Measurements from ENCODE around the gene SFXN5. TPM values are rescaled to one million over a fixed set of nuclear protein-coding genes. Genes with fewer than 3 reads are reported as not detected.
A peak's percentile ranks its signal among the peaks of the same experiment; 100 is the strongest.

SFXN5 gene
- total and polyA plus RNA-seq, 5 experiments from 2014 or later = 1.7 to 20.0 (median 3.5) TPM

GRCh38 chr2:72932805-72933204 lies 138.7 kb downstream of the SFXN5 start:
- Mint-ChIP-seq H3K36me3 (peaks cover 0 to 3% (median 0%) of the 10 kb centered on the region in 3 donors), H3K9me3 (no peaks in the 10 kb centered on the region), H3K4me1 (no peaks in the 10 kb centered on the region), H3K27ac (no peak overlapping the region), H3K27me3 (peaks cover 2 to 26% (median 9%) of the 10 kb centered on the region in 5 donors), H3K4me3 (no peak overlapping the region)
- DNase-seq (no peak), ATAC-seq (no peak)
- POLR2A ChIA-PET = no interaction called here

GRCh38 chr2:72932045-72932740 lies 139.3 kb downstream of the SFXN5 start:
- no peak overlapping the region for H3K27ac Mint-ChIP-seq
- POLR2A ChIA-PET = no interaction called here

GRCh38 chr2:72931280-72931910 lies 140.1 kb downstream of the SFXN5 start:
- DNase-seq (no peak), ATAC-seq (no peak)
- POLR2A ChIA-PET = no interaction called here
- Mint-ChIP-seq H3K27me3 (peaks cover 2 to 26% (median 9%) of the 10 kb centered on the region in 5 donors), H3K9me3 (no peaks in the 10 kb centered on the region), H3K36me3 (peaks cover 0 to 3% (median 0%) of the 10 kb centered on the region in 3 donors), H3K4me3 (no peak overlapping the region), H3K27ac (no peak overlapping the region), H3K4me1 (no peaks in the 10 kb centered on the region)

More at GRCh38 chr2:72932045-72932740, 139.3 kb downstream of the SFXN5 start:
- DNase-seq (no peak), ATAC-seq (no peak)
- no peaks in the 10 kb centered on the region for H3K4me1 Mint-ChIP-seq
- no peak overlapping the region for H3K4me3 Mint-ChIP-seq
- no peaks in the 10 kb centered on the region for H3K9me3 Mint-ChIP-seq
- peaks cover 2 to 26% (median 9%) of the 10 kb centered on the region in 5 donors for H3K27me3 Mint-ChIP-seq
- H3K36me3 Mint-ChIP-seq = peaks cover 0 to 3% (median 0%) of the 10 kb centered on the region in 3 donors

- peaks cover 1 to 18% (median 10%) of the 10 kb centered on the region in 5 donors for H3K27me3 Mint-ChIP-seq
- no peak for DNase-seq
- POLR2A ChIA-PET = no interaction called here
- no peak overlapping the region for H3K27ac Mint-ChIP-seq
- H3K36me3 Mint-ChIP-seq = no peaks in the 10 kb centered on the region
- ATAC-seq = no peak
- no peak overlapping the region for H3K4me3 Mint-ChIP-seq
- no peaks in the 10 kb centered on the region for H3K9me3 Mint-ChIP-seq
- H3K4me1 Mint-ChIP-seq = peaks cover 0 to 6% (median 3%) of the 10 kb centered on the region in 4 donors
Observed at GRCh38 chr2:72929010-72929409, 142.5 kb downstream of the SFXN5 start.

- Mint-ChIP-seq H3K36me3 (no peaks in the 10 kb centered on the region), H3K27ac (no peak overlapping the region), H3K4me1 (peaks cover 0 to 16% (median 11%) of the 10 kb centered on the region in 4 donors), H3K4me3 (no peak overlapping the region), H3K27me3 (peaks cover 12 to 27% (median 20%) of the 10 kb centered on the region in 5 donors), H3K9me3 (no peaks in the 10 kb centered on the region)
- DNase-seq = no peak
- POLR2A ChIA-PET = no interaction called here
- no peak for ATAC-seq
Observed at GRCh38 chr2:72927619-72928550, 143.6 kb downstream of the SFXN5 start.

GRCh38 chr2:72926811-72927465 lies 144.6 kb downstream of the SFXN5 start:
- H3K27me3 Mint-ChIP-seq = peaks cover 22 to 37% (median 29%) of the 10 kb centered on the region in 5 donors
- peaks cover 0 to 16% (median 11%) of the 10 kb centered on the region in 4 donors for H3K4me1 Mint-ChIP-seq
- DNase-seq = no peak
- H3K4me3 Mint-ChIP-seq = no peak overlapping the region
- no peaks in the 10 kb centered on the region for H3K9me3 Mint-ChIP-seq
- no peak overlapping the region for H3K27ac Mint-ChIP-seq
- no peaks in the 10 kb centered on the region for H3K36me3 Mint-ChIP-seq
- no peak for ATAC-seq
- POLR2A ChIA-PET = no interaction called here

GRCh38 chr2:72926368-72926767 lies 145.1 kb downstream of the SFXN5 start:
- DNase-seq (no peak), ATAC-seq (no peak)
- H3K36me3 Mint-ChIP-seq = no peaks in the 10 kb centered on the region
- POLR2A ChIA-PET = no interaction called here
- peak overlapping the region in 1 of 10 donors; percentile 51 for H3K27ac Mint-ChIP-seq
- H3K4me1 Mint-ChIP-seq = peaks cover 0 to 16% (median 11%) of the 10 kb centered on the region in 4 donors
- H3K4me3 Mint-ChIP-seq = no peak overlapping the region
- no peaks in the 10 kb centered on the region for H3K9me3 Mint-ChIP-seq
- peaks cover 24 to 43% (median 35%) of the 10 kb centered on the region in 5 donors for H3K27me3 Mint-ChIP-seq

- POLR2A ChIA-PET = no interaction called here
- Mint-ChIP-seq H3K36me3 (no peaks in the 10 kb centered on the region), H3K27ac (peak overlapping the region in 1 of 10 donors; percentile 26), H3K4me1 (peaks cover 0 to 16% (median 12%) of the 10 kb centered on the region in 4 donors), H3K4me3 (no peak overlapping the region), H3K9me3 (no peaks in the 10 kb centered on the region), H3K27me3 (peaks cover 25 to 48% (median 37%) of the 10 kb centered on the region in 5 donors)
- DNase-seq (peak in 1 of 10 donors; percentile 7), ATAC-seq (no peak)
Observed at GRCh38 chr2:72925328-72925943, 146.1 kb downstream of the SFXN5 start.

- H3K4me1 Mint-ChIP-seq = peaks cover 0 to 19% (median 17%) of the 10 kb centered on the region in 4 donors
- no peaks in the 10 kb centered on the region for H3K9me3 Mint-ChIP-seq
- H3K4me3 Mint-ChIP-seq = peak overlapping the region in 1 of 10 donors; percentile 29
- H3K27ac Mint-ChIP-seq = peak overlapping the region in 1 of 10 donors; percentile 26
- POLR2A ChIA-PET = no interaction called here
- peak in 1 of 10 donors; percentile 15 for DNase-seq
- peaks cover 26 to 56% (median 39%) of the 10 kb centered on the region in 5 donors for H3K27me3 Mint-ChIP-seq
- no peaks in the 10 kb centered on the region for H3K36me3 Mint-ChIP-seq
- ATAC-seq = peak; percentile 29 to 34
Observed at GRCh38 chr2:72924353-72925240, 146.9 kb downstream of the SFXN5 start.

GRCh38 chr2:72923833-72924352 lies 147.6 kb downstream of the SFXN5 start:
- ATAC-seq (peak in 1 of 2 donors; percentile 37), DNase-seq (peak in 1 of 10 donors; percentile 16)
- Mint-ChIP-seq H3K27me3 (peaks cover 32 to 63% (median 44%) of the 10 kb centered on the region in 5 donors), H3K27ac (no peak overlapping the region), H3K9me3 (no peaks in the 10 kb centered on the region), H3K4me3 (peak overlapping the region in 5 of 10 donors; percentile 19 to 57 (median 35)), H3K4me1 (peaks cover 0 to 26% (median 20%) of the 10 kb centered on the region in 4 donors), H3K36me3 (no peaks in the 10 kb centered on the region)
- POLR2A ChIA-PET = no interaction called here

- POLR2A ChIA-PET = no interaction called here
- H3K4me3 Mint-ChIP-seq = peak overlapping the region in 1 of 10 donors; percentile 12
- H3K36me3 Mint-ChIP-seq = peaks cover 0 to 2% (median 0%) of the 10 kb centered on the region in 3 donors
- H3K27ac Mint-ChIP-seq = no peak overlapping the region
- DNase-seq = no peak
- H3K9me3 Mint-ChIP-seq = no peaks in the 10 kb centered on the region
- H3K4me1 Mint-ChIP-seq = peaks cover 6 to 36% (median 27%) of the 10 kb centered on the region in 4 donors
- ATAC-seq = no peak
- H3K27me3 Mint-ChIP-seq = peaks cover 34 to 74% (median 51%) of the 10 kb centered on the region in 5 donors
Observed at GRCh38 chr2:72921853-72922252, 149.7 kb downstream of the SFXN5 start.

Measured in naive thymus-derived CD8-positive, alpha-beta T cell (primary cell).